Natural killer cell (primary cell): Measurements from ENCODE around the gene PCDHGB3. TPM values are rescaled to one million over a fixed set of nuclear protein-coding genes. Genes with fewer than 3 reads are reported as not detected.
A peak's percentile ranks its signal among the peaks of the same experiment; 100 is the strongest.
"Not testable (repeated sequence)": the region's sequence is repeated elsewhere in the genome, so short reads cannot be mapped to it uniquely, and the experiment has no call there.

Experiments
- ATAC-seq, 3 donors: fragments of 150-1000 bp in 2 of 3; fragments of 200-7000 bp in 1 of 3; cut with Tn5 transposase; 1 replicate in 1 of 3; 2 replicates in 2 of 3; pipeline ENCODE4 v1.10.0; 2021; ENCODE audit warnings: mild to moderate bottlenecking in 2 of 3, moderate library complexity in 2 of 3
- DNase-seq, 2 donors: peaks; one replicate each; pipeline versions ENCODE4 v3.0.0 to v3.0.0-alpha.2; 2013 to 2021; ENCODE audit warnings: mixed read lengths in 1 of 2
- H3K27ac ChIP-seq: one replicate; pipeline ENCODE4 v1.5.1; 2013; ENCODE audit warnings: mild to moderate bottlenecking, low read length
- H3K27me3 ChIP-seq: one replicate; pipeline ENCODE4 v1.6.1; 2013; ENCODE audit warnings: low read length; ENCODE audit not compliant: control insufficient read depth, insufficient read depth
- H3K36me3 ChIP-seq: one replicate; pipeline ENCODE4 v1.6.1; 2013; ENCODE audit warnings: low read length; ENCODE audit not compliant: control insufficient read depth, insufficient read depth
- H3K4me1 ChIP-seq: one replicate; pipeline ENCODE4 v1.6.1; 2013; ENCODE audit warnings: low read length; ENCODE audit not compliant: control insufficient read depth, insufficient read depth
- H3K4me3 ChIP-seq: one replicate; pipeline ENCODE4 v1.5.1; 2013; ENCODE audit warnings: low read length
- H3K9me3 ChIP-seq: one replicate; pipeline ENCODE4 v1.6.1; 2013; ENCODE audit warnings: low read length; ENCODE audit not compliant: control insufficient read depth, insufficient read depth
- H3K27ac Mint-ChIP-seq, 2 donors: one replicate each; pipeline ENCODE4 v1.8.0; 2022; ENCODE audit warnings: mild to moderate bottlenecking in 2 of 2, mixed read lengths in 2 of 2, moderate library complexity in 1 of 2
- H3K27me3 Mint-ChIP-seq, 2 donors: one replicate each; pipeline ENCODE4 v1.8.0; 2022; ENCODE audit warnings: low read depth in 2 of 2, mixed read lengths in 2 of 2
- H3K36me3 Mint-ChIP-seq: one replicate; pipeline ENCODE4 v1.8.0; 2022; ENCODE audit warnings: mixed read lengths
- H3K4me1 Mint-ChIP-seq, 2 donors: one replicate each; pipeline ENCODE4 v1.8.0; 2022; ENCODE audit warnings: mixed read lengths in 2 of 2
- H3K4me3 Mint-ChIP-seq: one replicate; pipeline ENCODE4 v1.8.0; 2022; ENCODE audit warnings: mild to moderate bottlenecking, moderate library complexity, mixed read lengths
- H3K9me3 Mint-ChIP-seq, 2 donors: one replicate each; pipeline ENCODE4 v1.8.0; 2022; ENCODE audit warnings: mixed read lengths in 2 of 2
- WGBS: methylation state at CpG from one replicate; pipeline ENCODE4 v1.1.7; 2013; ENCODE audit warnings: missing lambda C conversion rate; ENCODE audit not compliant: insufficient coverage; 5-methylcytosine and 5-hydroxymethylcytosine counted together
- intact Hi-C: fragments of 100-400 bp; cut with micrococcal nuclease; formaldehyde crosslinking; loops from one replicate; pipeline ENCODE4 v1.14.2; 2022
- total RNA-seq, 4 donors: library from RNA; stranded (reverse); fragments of 120-200 nt in 1 of 4; gene quantifications; one replicate each; pipeline versions ENCODE4 v1.2.3 to v1.2.4, GENCODE V29; 2013 to 2022
- TF ChIP-seq, protein P1 (sequence below): fragments of 200-600 bp; IDR thresholded peaks from one replicate; pipeline ENCODE4 v1.8.0; 2022; ENCODE audit warnings: antibody characterized with exemption

PCDHGB3 gene
- total RNA-seq, 3 donors from 2014 or later (not counting 1 experiment from before 2014, with no cell fraction given) = 0.52 to 0.68 TPM; not detected in 1

DNA sequence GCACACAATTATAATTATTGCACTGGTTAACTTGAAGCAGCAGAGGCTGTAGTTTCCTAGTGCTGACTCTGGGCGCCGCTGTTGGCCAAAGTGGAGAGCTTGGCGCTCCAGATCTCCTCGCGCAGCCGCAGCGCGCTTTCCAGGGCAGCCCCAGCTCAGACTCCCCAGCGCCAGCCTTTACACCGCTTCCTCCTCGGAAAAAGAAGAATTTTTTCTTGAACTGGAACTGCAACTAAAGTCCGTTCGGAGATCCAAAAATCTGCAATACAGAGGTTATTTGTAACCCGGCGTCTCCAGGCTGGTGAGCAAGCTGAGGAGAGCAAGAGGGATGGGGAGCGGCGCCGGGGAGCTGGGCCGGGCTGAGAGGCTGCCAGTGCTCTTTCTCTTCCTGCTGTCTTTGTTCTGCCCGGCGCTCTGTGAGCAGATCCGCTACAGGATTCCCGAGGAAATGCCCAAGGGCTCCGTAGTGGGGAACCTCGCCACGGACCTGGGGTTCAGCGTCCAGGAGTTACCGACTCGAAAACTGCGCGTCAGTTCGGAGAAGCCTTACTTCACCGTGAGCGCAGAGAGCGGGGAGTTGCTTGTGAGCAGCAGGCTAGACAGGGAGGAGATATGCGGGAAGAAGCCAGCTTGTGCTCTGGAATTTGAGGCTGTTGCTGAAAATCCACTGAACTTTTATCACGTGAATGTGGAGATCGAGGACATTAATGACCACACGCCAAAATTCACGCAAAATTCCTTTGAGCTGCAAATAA lies 17.7 kb downstream of the PCDHGB3 start, which contains the start of gene PCDHGB4:
Gene PCDHGB4 (plus strand): TSS at position 142 of the 755 bp plus-strand sequence. CDS start 187 bp downstream, at position 329.
- H3K36me3 ChIP-seq, H3K4me1 Mint-ChIP-seq, H3K36me3 Mint-ChIP-seq, H3K9me3 Mint-ChIP-seq, H3K27ac Mint-ChIP-seq, H3K4me3 ChIP-seq, H3K4me1 ChIP-seq, H3K27ac ChIP-seq: not testable (repeated sequence)
- 16% methylated on average over 16 of the region's 40 CpGs for WGBS
- peak within 1 kb of the TSS; percentile 78 for H3K4me3 Mint-ChIP-seq
- TF ChIP-seq, protein P1, sequence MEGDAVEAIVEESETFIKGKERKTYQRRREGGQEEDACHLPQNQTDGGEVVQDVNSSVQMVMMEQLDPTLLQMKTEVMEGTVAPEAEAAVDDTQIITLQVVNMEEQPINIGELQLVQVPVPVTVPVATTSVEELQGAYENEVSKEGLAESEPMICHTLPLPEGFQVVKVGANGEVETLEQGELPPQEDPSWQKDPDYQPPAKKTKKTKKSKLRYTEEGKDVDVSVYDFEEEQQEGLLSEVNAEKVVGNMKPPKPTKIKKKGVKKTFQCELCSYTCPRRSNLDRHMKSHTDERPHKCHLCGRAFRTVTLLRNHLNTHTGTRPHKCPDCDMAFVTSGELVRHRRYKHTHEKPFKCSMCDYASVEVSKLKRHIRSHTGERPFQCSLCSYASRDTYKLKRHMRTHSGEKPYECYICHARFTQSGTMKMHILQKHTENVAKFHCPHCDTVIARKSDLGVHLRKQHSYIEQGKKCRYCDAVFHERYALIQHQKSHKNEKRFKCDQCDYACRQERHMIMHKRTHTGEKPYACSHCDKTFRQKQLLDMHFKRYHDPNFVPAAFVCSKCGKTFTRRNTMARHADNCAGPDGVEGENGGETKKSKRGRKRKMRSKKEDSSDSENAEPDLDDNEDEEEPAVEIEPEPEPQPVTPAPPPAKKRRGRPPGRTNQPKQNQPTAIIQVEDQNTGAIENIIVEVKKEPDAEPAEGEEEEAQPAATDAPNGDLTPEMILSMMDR = peak; percentile 15
- peaks cover 66 to 75% of the 10 kb centered on the region in 2 donors for H3K27me3 Mint-ChIP-seq
- intact Hi-C loops = loop anchor here (5.0 kb wide), 1 partner anchor 35 kb away; the partner anchor contains the start of gene PCDHGA11
- H3K9me3 ChIP-seq = peaks cover 41% of the 10 kb centered on the region
- DNase-seq (peak in 1 of 2 donors; percentile 10), ATAC-seq (peak; percentile 81 to 89 (median 84))
- H3K27me3 ChIP-seq = peaks cover 60% of the 10 kb centered on the region

DNA sequence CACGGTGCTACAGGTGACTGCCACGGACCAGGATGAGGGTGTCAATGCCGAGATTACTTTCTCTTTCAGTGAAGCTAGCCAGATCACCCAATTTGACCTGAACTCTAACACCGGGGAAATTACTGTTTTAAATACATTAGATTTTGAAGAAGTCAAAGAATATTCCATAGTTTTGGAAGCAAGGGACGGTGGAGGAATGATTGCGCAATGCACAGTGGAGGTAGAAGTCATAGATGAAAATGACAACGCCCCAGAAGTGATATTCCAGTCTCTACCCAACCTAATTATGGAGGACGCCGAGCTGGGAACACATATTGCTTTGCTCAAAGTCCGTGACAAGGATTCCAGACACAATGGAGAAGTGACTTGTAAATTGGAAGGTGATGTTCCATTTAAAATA lies 18.6 kb downstream of the PCDHGB3 start:
- Mint-ChIP-seq H3K27me3 (peaks cover 64 to 75% of the 10 kb centered on the region in 2 donors), H3K9me3 (peaks cover 0 to 5% of the 10 kb centered on the region in 2 donors), H3K36me3 (peaks cover 7% of the 10 kb centered on the region), H3K27ac (no peak overlapping the region), H3K4me3 (no peak overlapping the region), H3K4me1 (no peaks in the 10 kb centered on the region)
- peaks cover 56% of the 10 kb centered on the region for H3K27me3 ChIP-seq
- H3K9me3 ChIP-seq = peaks cover 41% of the 10 kb centered on the region
- 66% methylated on average over 7 of the region's 10 CpGs for WGBS
- intact Hi-C loops = loop anchor here (5.0 kb wide), 1 partner anchor 34 kb away; the partner anchor contains the start of gene PCDHGA11
- ATAC-seq (no peak), DNase-seq (no peak)
- no peak overlapping the region for H3K4me3 ChIP-seq
- no peak overlapping the region for H3K27ac ChIP-seq
- TF ChIP-seq, protein P1 = no peak
- no peaks in the 10 kb centered on the region for H3K36me3 ChIP-seq
- H3K4me1 ChIP-seq = no peaks in the 10 kb centered on the region

DNA sequence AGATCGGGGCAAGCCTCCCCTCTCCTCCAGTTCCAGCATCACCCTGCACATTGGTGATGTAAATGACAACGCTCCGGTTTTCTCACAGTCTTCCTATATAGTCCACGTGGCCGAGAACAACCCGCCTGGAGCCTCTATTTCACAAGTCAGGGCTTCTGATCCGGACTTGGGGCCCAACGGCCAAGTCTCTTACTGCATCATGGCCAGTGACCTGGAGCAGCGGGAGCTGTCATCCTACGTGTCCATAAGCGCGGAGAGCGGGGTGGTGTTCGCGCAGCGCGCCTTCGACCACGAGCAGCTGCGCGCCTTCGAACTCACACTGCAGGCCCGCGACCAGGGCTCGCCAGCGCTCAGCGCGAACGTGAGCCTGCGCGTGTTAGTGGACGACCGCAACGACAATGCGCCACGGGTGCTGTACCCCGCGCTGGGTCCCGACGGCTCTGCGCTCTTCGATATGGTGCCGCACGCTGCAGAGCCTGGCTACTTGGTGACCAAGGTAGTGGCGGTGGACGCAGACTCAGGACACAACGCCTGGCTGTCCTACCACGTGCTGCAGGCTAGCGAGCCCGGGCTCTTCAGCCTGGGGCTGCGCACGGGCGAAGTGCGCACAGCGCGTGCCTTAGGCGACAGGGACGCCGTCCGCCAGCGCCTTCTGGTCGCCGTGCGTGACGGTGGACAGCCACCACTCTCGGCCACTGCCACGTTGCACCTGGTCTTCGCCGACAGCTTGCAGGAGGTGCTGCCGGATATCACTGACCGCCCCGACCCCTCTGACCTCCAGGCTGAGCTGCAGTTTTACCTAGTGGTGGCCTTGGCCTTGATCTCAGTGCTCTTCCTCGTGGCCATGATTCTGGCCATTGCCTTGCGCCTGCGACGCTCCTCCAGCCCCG lies 19.4 kb downstream of the PCDHGB3 start:
- Mint-ChIP-seq H3K27ac (no peak overlapping the region), H3K36me3 (peaks cover 7% of the 10 kb centered on the region), H3K9me3 (peaks cover 0 to 8% of the 10 kb centered on the region in 2 donors), H3K27me3 (peaks cover 64 to 81% of the 10 kb centered on the region in 2 donors), H3K4me1 (no peaks in the 10 kb centered on the region), H3K4me3 (no peak overlapping the region)
- DNase-seq = no peak
- Histone ChIP-seq H3K4me3 (no peak overlapping the region), H3K27ac (no peak overlapping the region), H3K4me1 (no peaks in the 10 kb centered on the region), H3K27me3 (peaks cover 60% of the 10 kb centered on the region), H3K36me3 (no peaks in the 10 kb centered on the region), H3K9me3 (peaks cover 44% of the 10 kb centered on the region)
- no peak for ATAC-seq
- intact Hi-C loops = loop anchor here (5.0 kb wide), 1 partner anchor 33 kb away; the partner anchor contains the start of gene PCDHGA11
- TF ChIP-seq, protein P1 = no peak
- WGBS = 50% methylated on average over 77 of the region's 77 CpGs
